ENCODE measurements around the gene HPCAL1. TPM values are rescaled to one million over a fixed set of nuclear protein-coding genes. Genes with fewer than 3 reads are reported as not detected.

The HPCAL1 gene
- total RNA-seq, 1 donor, result 34.7 TPM

DNA sequence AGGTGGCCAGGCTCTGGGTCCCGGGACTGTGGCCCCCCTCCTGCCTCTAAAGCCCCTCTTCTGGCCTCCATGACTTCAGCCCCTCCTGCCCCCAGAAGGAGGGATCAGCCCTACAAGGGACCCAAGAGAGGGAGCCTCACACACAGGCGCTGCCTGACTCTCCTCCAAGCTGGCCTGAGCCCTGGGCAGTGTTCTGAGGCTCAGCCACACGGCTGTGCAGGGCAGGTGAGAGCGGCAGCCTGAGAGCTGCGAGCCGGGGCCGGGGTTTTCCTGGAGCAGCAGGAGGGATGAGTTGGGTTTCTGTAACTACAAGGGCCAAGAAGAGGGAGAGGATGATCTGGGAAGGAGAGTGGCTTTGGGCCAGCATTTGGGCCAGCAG is 70.1 kb downstream of the HPCAL1 start:
- peaks cover 34% of the 10 kb centered on the region for H3K4me1 ChIP-seq (ENCODE audit: insufficient read depth, low read length)
- no peak overlapping the region for H3K4me3 ChIP-seq (ENCODE audit: low read length)
- no peaks in the 10 kb centered on the region for H3K9me3 ChIP-seq (ENCODE audit: low read depth, low read length)
- H3K27me3 ChIP-seq (ENCODE audit: insufficient read depth, low read length), result no peaks in the 10 kb centered on the region

DNA sequence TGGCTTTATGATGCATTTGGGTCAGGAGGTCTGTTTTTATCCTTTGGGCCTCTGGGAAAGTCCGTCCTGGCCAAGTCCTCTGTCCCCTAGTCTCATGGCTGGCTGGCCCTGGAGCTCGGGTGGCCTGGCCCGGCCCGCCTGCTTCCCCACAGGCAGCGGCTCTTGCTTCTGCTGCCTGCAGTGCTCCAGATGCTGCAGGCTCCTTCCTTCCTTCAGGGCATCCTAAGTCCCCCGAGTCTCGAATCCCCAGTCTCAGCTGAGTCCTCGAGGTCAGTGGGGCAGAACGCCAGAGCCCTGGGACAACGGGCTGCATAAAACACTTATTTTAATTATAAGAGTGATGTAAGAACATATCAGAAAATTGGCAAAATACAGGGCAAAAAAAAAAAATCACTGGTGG is 71.2 kb downstream of the HPCAL1 start:
- Histone ChIP-seq H3K27me3 (ENCODE audit: insufficient read depth, low read length) (no peaks in the 10 kb centered on the region), H3K4me3 (ENCODE audit: low read length) (no peak overlapping the region), H3K4me1 (ENCODE audit: insufficient read depth, low read length) (peaks cover 45% of the 10 kb centered on the region), H3K9me3 (ENCODE audit: low read depth, low read length) (no peaks in the 10 kb centered on the region)

DNA sequence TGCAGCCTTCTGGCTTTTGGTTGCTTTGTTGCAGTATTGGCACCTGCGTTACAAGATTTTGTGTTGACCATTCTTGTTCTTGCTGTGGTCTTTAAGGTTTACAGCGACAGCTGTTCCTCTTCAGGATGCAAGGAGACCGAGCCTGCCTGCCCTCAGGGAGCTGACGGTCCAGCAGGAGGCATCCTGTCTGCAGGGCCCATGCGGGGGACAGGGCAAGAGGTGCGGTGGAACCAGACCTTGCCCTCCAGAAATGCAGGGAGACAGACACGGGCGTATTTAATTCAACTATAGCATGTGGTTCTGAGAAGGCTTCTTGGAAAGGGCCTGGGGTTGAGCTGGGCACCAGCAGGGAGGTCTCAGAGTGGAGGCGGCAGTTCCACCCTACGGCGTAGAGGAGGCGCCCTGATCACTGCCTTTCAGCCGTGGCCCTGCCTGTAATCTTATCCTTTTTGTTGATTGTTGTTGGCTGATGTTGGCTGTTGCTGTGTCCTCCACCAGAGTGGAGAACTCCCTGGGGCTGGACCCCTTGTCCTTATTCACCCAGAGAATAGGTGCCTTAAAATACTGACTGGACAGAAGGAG is 71.7 kb downstream of the HPCAL1 start:
- Histone ChIP-seq H3K4me3 (ENCODE audit: low read length) (no peak overlapping the region), H3K9me3 (ENCODE audit: low read depth, low read length) (no peaks in the 10 kb centered on the region), H3K27me3 (ENCODE audit: insufficient read depth, low read length) (no peaks in the 10 kb centered on the region), H3K4me1 (ENCODE audit: insufficient read depth, low read length) (peaks cover 50% of the 10 kb centered on the region)

DNA sequence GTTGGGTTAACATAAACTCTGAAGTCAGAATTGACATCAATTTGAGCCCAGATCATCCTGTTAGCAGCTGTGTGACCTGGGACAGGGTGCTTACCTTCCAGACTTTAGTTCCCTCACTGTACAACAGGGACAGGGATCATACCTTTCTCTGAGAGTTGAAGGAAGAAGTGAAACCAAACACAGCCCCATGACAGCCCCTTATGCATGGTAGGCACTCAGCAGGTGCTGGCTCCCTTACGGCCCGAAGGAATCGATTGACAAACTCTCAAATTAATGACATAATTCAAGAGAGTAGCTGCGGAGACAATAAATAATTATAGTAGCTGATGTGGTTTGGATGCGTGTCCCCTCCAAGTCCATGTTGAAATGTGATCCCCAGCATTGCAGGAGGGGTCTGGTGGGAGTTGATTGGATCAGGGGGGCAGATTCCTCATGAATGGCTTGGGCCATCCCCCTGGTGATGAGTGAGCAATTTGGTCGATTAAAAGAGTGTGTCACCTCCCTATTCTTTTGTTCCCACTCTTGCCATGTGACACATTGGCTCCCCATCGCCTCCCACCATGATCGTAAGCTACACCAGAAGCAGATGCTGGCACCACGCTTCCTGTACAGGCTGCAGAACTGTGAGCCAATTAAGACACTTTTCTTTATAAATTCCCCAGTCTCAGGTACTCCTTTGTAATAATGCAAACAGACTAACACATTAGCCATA is 73.0 kb downstream of the HPCAL1 start:
- no peaks in the 10 kb centered on the region for H3K9me3 ChIP-seq (ENCODE audit: low read depth, low read length)
- no peaks in the 10 kb centered on the region for H3K27me3 ChIP-seq (ENCODE audit: insufficient read depth, low read length)
- no peak overlapping the region for H3K4me3 ChIP-seq (ENCODE audit: low read length)
- H3K4me1 ChIP-seq (ENCODE audit: insufficient read depth, low read length), result peaks cover 62% of the 10 kb centered on the region

DNA sequence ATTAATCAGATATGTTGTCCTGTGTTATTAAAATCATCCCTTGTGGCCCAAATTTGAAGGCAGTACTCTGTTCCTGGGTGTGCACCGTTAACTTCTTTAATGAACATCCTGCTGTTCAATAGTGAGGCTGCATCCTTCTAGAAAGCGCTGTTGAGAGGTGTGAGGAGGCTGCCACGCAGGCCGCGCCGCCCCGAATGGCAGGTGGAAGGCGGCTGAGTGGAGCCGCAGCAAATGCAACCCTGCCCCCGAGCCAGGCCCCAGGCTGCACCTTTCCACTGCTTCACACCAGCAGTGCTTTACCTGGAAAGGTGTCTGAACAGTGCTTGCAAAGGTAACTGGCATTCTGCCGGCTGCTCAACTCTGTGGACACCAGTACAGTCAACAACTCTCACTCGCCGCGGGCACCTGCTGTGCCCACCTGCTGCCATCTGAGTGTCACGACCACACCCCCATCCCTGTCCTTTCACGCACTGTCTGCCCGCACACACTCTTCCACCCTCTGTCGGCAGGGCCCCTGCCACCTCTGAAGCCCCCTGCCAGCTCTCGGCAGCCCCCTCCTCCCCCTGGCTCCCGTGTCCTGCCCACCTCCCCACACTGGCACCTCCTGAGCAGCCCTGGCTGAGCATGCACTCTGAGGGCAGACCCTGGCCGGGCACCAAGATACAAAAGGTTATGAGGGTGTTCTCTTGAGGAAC is 74.5 kb downstream of the HPCAL1 start:
- Histone ChIP-seq H3K4me1 (ENCODE audit: insufficient read depth, low read length) (peaks cover 77% of the 10 kb centered on the region), H3K27me3 (ENCODE audit: insufficient read depth, low read length) (no peaks in the 10 kb centered on the region), H3K4me3 (ENCODE audit: low read length) (no peak overlapping the region), H3K9me3 (ENCODE audit: low read depth, low read length) (no peaks in the 10 kb centered on the region)

DNA sequence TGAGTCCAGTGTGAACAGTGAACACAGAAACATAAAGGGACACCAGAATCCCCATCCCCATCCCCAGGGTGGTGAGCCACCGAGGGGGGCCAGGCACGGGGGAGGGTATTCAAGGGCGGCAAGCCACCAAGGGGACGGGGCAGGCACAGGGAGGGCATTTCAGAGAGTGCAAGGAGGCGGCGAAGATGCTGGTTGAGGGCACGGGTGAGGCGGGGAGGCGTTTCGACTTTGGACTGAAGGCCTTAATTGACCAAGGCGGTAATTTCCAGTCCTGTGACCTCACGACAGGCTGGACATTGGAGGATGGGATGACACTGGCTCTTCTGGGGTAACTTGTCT is 75.0 kb downstream of the HPCAL1 start:
- H3K4me3 ChIP-seq (ENCODE audit: low read length), result no peak overlapping the region
- H3K4me1 ChIP-seq (ENCODE audit: insufficient read depth, low read length), result peaks cover 82% of the 10 kb centered on the region
- H3K27me3 ChIP-seq (ENCODE audit: insufficient read depth, low read length), result no peaks in the 10 kb centered on the region
- no peaks in the 10 kb centered on the region for H3K9me3 ChIP-seq (ENCODE audit: low read depth, low read length)

- Histone ChIP-seq H3K4me1 (ENCODE audit: insufficient read depth, low read length) (peaks cover 87% of the 10 kb centered on the region), H3K4me3 (ENCODE audit: low read length) (no peak overlapping the region)
Measured at GRCh38 chr2:10378189-10378588, 75.5 kb downstream of the HPCAL1 start.

GRCh38 chr2:10380048-10380926 is 77.6 kb downstream of the HPCAL1 start:
- Histone ChIP-seq H3K4me1 (ENCODE audit: insufficient read depth, low read length) (peaks cover 94% of the 10 kb centered on the region), H3K27me3 (ENCODE audit: insufficient read depth, low read length) (no peaks in the 10 kb centered on the region), H3K4me3 (ENCODE audit: low read length) (no peak overlapping the region), H3K9me3 (ENCODE audit: low read depth, low read length) (no peaks in the 10 kb centered on the region)

More at GRCh38 chr2:10378189-10378588, 75.5 kb downstream of the HPCAL1 start:
- Histone ChIP-seq H3K9me3 (ENCODE audit: low read depth, low read length) (no peaks in the 10 kb centered on the region), H3K27me3 (ENCODE audit: insufficient read depth, low read length) (no peaks in the 10 kb centered on the region)

DNA sequence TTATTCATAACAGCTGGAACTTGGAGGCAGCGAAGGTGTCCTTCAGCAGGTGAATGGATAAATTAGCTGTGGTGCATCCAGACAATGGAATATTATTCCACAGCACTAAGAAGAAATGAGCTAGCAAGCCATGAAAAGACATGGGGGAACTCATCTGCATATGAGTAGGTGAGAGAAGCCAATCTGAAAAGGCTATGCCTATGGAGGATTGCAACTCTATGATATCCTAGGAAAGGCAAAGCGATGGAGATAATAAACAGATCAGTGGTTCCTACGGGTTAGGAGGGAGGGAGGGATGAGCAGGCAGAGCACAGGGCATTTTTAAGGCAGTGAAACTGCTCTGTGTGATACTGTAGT is 79.3 kb downstream of the HPCAL1 start:
- no peaks in the 10 kb centered on the region for H3K9me3 ChIP-seq (ENCODE audit: low read depth, low read length)
- peaks cover 97% of the 10 kb centered on the region for H3K4me1 ChIP-seq (ENCODE audit: insufficient read depth, low read length)
- no peak overlapping the region for H3K4me3 ChIP-seq (ENCODE audit: low read length)
- H3K27me3 ChIP-seq (ENCODE audit: insufficient read depth, low read length), result no peaks in the 10 kb centered on the region

DNA sequence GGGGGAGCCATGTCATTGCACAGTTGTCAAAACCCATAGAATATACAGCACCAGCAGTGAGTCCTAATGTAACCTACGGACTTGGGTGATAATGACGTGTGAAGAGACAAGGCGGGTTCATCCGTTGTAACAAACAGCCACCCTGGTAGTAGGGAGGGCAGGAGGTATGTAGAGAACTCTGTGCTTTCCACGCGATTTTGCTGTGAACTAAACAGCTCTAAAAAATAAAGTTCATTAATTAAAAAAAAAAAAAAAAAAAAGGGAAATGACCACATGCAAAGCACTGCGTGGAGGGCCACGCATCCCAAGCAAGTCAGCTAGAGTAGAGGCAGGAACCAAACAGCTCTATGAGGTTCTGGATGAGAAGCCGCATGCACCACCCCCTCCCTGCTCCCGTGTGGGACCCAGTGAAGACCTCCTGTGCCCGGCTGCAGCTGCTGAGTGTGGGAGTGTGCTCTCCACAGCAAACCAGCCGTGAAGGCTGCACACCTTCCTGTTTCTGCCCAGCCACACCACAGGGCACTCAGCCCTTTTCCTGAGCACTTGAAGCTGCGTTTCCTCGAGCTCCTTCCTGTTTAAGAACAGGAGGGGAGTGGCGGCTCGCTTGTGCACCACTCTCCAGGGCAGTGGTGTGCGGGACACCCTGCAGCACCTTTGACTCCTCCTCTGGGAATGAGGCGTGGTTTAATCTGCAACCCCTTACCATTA is 79.8 kb downstream of the HPCAL1 start:
- Histone ChIP-seq H3K27me3 (ENCODE audit: insufficient read depth, low read length) (no peaks in the 10 kb centered on the region), H3K9me3 (ENCODE audit: low read depth, low read length) (no peaks in the 10 kb centered on the region), H3K4me1 (ENCODE audit: insufficient read depth, low read length) (peaks cover 95% of the 10 kb centered on the region), H3K4me3 (ENCODE audit: low read length) (peak overlapping the region; percentile 7)

DNA sequence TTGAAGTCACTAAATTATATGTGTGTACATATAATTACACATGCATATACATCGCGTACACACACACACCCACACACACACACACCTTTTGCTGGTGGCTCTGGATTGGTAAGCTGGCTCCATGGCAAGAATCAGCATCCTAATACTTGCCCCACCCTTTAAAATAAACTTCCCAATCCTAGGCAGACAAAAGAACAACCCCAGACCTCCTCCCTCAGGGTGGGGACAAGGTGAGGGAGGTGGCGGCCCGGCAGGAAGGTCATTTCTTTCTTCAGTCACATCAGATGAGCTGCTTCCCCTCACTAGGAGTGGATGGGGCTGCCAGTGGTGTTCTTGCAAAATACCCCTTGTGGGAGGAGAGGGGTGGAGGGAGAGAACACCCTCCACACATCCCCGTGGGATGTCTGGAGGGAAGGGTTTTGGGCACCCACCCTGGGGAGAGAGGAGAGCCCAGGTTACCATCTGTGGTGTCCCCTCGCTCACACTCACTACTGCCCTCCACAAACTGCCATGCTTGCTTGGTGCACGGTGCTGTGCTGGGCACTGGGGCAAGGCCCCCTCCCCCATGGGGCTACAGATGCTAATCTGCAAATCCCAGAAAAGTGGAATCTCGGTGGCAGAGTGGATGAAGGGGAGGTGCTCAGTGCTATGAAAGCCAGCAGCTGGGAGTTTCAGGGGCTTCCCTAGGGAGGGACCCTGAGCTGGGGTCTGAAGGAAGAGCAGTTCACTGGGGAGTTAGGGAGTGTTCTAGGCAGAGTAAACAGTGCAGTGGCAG is 81.4 kb downstream of the HPCAL1 start:
- Histone ChIP-seq H3K4me1 (ENCODE audit: insufficient read depth, low read length) (peaks cover 84% of the 10 kb centered on the region), H3K9me3 (ENCODE audit: low read depth, low read length) (no peaks in the 10 kb centered on the region), H3K4me3 (ENCODE audit: low read length) (no peak overlapping the region), H3K27me3 (ENCODE audit: insufficient read depth, low read length) (no peaks in the 10 kb centered on the region)

DNA sequence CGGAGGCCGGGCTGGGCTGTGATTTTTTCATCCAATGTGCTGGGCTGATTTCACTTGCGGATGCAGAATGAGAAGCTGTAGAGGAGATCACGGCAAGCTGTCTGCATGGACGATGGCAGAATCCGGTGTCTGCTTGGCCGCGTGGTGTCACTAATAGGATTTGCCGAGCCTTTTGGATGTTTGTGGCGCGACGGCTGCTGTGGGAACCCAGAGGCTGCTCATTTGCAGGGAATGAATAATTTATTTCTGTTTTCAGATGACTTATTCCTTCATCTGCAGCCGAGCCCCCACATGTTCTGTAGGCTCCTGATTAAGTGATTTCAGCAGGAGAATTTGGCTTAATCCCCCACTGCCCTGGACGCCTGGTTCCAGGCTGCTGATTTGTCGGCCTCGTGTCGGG is 82.8 kb downstream of the HPCAL1 start:
- peaks cover 84% of the 10 kb centered on the region for H3K4me1 ChIP-seq (ENCODE audit: insufficient read depth, low read length)
- no peak overlapping the region for H3K4me3 ChIP-seq (ENCODE audit: low read length)
- H3K27me3 ChIP-seq (ENCODE audit: insufficient read depth, low read length), result no peaks in the 10 kb centered on the region
- H3K9me3 ChIP-seq (ENCODE audit: low read depth, low read length), result no peaks in the 10 kb centered on the region

DNA sequence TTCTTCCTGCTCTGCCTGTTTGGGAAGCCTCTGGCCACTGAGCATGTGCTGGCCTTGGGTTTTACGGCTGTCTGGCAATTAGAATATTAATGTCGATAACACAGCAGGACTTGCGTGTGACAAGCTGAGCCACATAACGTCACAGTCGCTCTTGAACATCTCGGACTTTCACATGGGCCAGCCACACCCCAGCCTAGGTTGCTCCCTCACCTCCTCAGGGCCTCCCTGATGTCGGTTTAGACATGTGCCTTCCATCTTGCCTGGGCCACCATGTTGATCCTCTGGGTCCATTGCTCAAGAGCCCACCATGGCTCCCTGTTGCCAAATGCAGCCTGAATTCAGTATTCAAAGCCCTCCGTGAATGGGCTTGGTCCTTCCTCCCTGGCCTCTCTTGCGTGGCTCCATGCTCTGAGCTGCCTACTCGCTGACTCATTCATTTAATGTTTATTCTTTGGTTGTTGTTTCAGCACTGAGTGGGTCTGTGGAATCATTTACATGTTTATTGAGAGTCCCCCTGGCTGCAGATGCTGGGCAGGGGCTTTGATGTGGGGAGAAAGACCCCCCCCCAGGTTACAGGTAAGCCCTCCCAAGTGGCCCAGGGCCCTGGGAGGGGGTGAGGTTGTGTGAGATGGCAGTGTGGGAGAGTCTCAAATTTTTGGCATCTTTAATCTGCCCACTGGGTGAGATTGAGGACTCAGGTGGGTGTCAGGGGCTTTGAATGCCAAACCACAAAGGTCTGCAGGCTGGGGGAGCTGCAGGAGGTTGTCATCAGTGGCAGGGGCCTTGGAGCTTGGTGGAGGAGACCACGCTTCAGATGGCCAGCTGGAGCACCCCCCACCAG is 83.4 kb downstream of the HPCAL1 start:
- no peak overlapping the region for H3K4me3 ChIP-seq (ENCODE audit: low read length)
- H3K4me1 ChIP-seq (ENCODE audit: insufficient read depth, low read length), result peaks cover 84% of the 10 kb centered on the region
- no peaks in the 10 kb centered on the region for H3K9me3 ChIP-seq (ENCODE audit: low read depth, low read length)
- no peaks in the 10 kb centered on the region for H3K27me3 ChIP-seq (ENCODE audit: insufficient read depth, low read length)
